IMR-90 (cell line): ENCODE results near the gene WDFY2. TPM values are rescaled to one million over a fixed set of nuclear protein-coding genes. Genes with fewer than 3 reads are reported as not detected.

Source experiments
- ATAC-seq: fragments of 200-7000 bp; cut with Tn5 transposase; 2 replicates; pipeline ENCODE4 v1.9.1; 2020; ENCODE audit warnings: low read depth, mild to moderate bottlenecking, moderate library complexity
- BruUV-seq: library from RNA; stranded (reverse); fragments of 400-500 nt; replicated peaks from 2 replicates; lab custom pipeline; 2021; lab: Mats Ljungman, UMichigan
- CTCF ChIA-PET: fragments of 300-600 bp; formaldehyde crosslinking; extraction: SDS; loops from one replicate; lab custom pipeline; 2021; ENCODE audit warnings: antibody characterized with exemption; lab: Yijun Ruan, JAX
- POLR2A ChIA-PET: fragments of 300-600 bp; sonication (Branson Sonifier 250); formaldehyde crosslinking; loops from one replicate; lab custom pipeline; 2022; ENCODE audit warnings: antibody characterized with exemption; ENCODE audit not compliant: unreplicated experiment; lab: Charles Lee
- DNase-seq: peaks from one replicate; pipeline ENCODE4 v3.0.0; 2013
- H2AFZ ChIP-seq: replicated peaks from 2 replicates; pipeline ENCODE3; 2013; ENCODE audit warnings: low read length, mild to moderate bottlenecking; ENCODE audit not compliant: poor library complexity
- H2AK5ac ChIP-seq: 2 replicates; pipeline ENCODE4 v1.6.1; 2013; ENCODE audit warnings: low read depth, low read length, inconsistent platforms
- H2AK9ac ChIP-seq: replicated peaks from 2 replicates; pipeline ENCODE3; 2013; ENCODE audit warnings: mild to moderate bottlenecking, low read depth, low read length, moderate library complexity; ENCODE audit not compliant: poor library complexity
- H2BK120ac ChIP-seq: 2 replicates; pipeline ENCODE4 v1.6.1; 2013; ENCODE audit warnings: low read depth, low read length, inconsistent platforms
- H2BK15ac ChIP-seq: 3 replicates; pipeline ENCODE4 v1.6.1; 2013; ENCODE audit warnings: low read depth, low read length, inconsistent platforms
- H2BK20ac ChIP-seq: 2 replicates; pipeline ENCODE4 v1.6.1; 2013; ENCODE audit warnings: low read depth, mild to moderate bottlenecking, inconsistent platforms, low read length, moderate library complexity
- H2BK5ac ChIP-seq: 2 replicates; pipeline ENCODE4 v1.6.1; 2013; ENCODE audit warnings: mild to moderate bottlenecking, low read depth, low read length, inconsistent platforms; ENCODE audit not compliant: poor library complexity, severe bottlenecking
- H3K14ac ChIP-seq: replicated peaks from 2 replicates; pipeline ENCODE4 v1.6.1; 2013; ENCODE audit warnings: low read depth, low read length, inconsistent platforms
- H3K18ac ChIP-seq: 2 replicates; pipeline ENCODE4 v1.6.1; 2013; ENCODE audit warnings: low read depth, low read length, control low read depth
- H3K23ac ChIP-seq: 2 replicates; pipeline ENCODE4 v1.6.1; 2013; ENCODE audit warnings: low read depth, low read length, inconsistent platforms
- H3K27ac ChIP-seq: 2 replicates; pipeline ENCODE4 v1.5.1; 2013; ENCODE audit warnings: mild to moderate bottlenecking, control low read depth, low read length; ENCODE audit not compliant: insufficient read depth
- H3K27me3 ChIP-seq: 2 replicates; pipeline ENCODE4 v1.6.1; 2013; ENCODE audit warnings: low read length; ENCODE audit not compliant: control insufficient read depth, insufficient read depth
- H3K36me3 ChIP-seq: 2 replicates; pipeline ENCODE4 v1.6.1; 2013; ENCODE audit warnings: low read length, mixed read lengths; ENCODE audit not compliant: control insufficient read depth, insufficient read depth
- H3K4ac ChIP-seq: 2 replicates; pipeline ENCODE4 v1.6.1; 2013; ENCODE audit warnings: low read depth, low read length, inconsistent platforms
- H3K4me1 ChIP-seq: 2 replicates; pipeline ENCODE4 v1.6.1; 2013; ENCODE audit warnings: low read length, mixed read lengths; ENCODE audit not compliant: control insufficient read depth, insufficient read depth
- H3K4me2 ChIP-seq: 2 replicates; pipeline ENCODE4 v1.6.1; 2013; ENCODE audit warnings: low read depth, mild to moderate bottlenecking, control low read depth, low read length, moderate library complexity
- H3K4me3 ChIP-seq: 2 replicates; pipeline ENCODE4 v1.5.1; 2013; ENCODE audit warnings: low read depth, mild to moderate bottlenecking, control low read depth, low read length, moderate library complexity; ENCODE audit not compliant: insufficient read depth
- H3K56ac ChIP-seq: 2 replicates; pipeline ENCODE4 v1.6.1; 2013; ENCODE audit warnings: low read length, inconsistent platforms; ENCODE audit not compliant: insufficient read depth; ENCODE audit errors: extremely low read depth
- H3K79me1 ChIP-seq, 2 experiments: 2 replicates each; pipeline ENCODE4 v1.6.1; 2013; ENCODE audit warnings: low read length in 2 of 2, inconsistent platforms in 1 of 2, low read depth in 1 of 2
- H3K9ac ChIP-seq: 2 replicates; pipeline ENCODE4 v1.6.1; 2013; ENCODE audit warnings: low read depth, low read length, control low read depth
- H3K9me1 ChIP-seq: 2 replicates; pipeline ENCODE4 v1.6.1; 2013; ENCODE audit warnings: low read length, inconsistent platforms; ENCODE audit not compliant: insufficient read depth
- H3K9me3 ChIP-seq: 2 replicates; pipeline ENCODE4 v1.6.1; 2013; ENCODE audit warnings: low read length; ENCODE audit not compliant: control insufficient read depth, insufficient read depth
- H4K20me1 ChIP-seq: 2 replicates; pipeline ENCODE4 v1.6.1; 2013; ENCODE audit warnings: low read length, inconsistent platforms; ENCODE audit not compliant: insufficient read depth
- H4K5ac ChIP-seq: 2 replicates; pipeline ENCODE4 v1.6.1; 2013; ENCODE audit warnings: mild to moderate bottlenecking, low read depth, low read length, control low read depth
- H4K8ac ChIP-seq, 2 experiments: 2 replicates each; pipeline ENCODE4 v1.6.1; 2013; ENCODE audit warnings: low read depth in 2 of 2, low read length in 2 of 2, control low read depth in 1 of 2, inconsistent platforms in 1 of 2
- H4K91ac ChIP-seq: 2 replicates; pipeline ENCODE4 v1.6.1; 2013; ENCODE audit warnings: low read depth, low read length, inconsistent platforms; ENCODE audit not compliant: insufficient read depth
- BHLHE40 ChIP-seq: fragments of 150-350 bp; IDR thresholded peaks from 2 replicates; pipeline ENCODE4 v1.6.1; 2016; ENCODE audit warnings: mild to moderate bottlenecking, low read depth, low read length
- CEBPB ChIP-seq: IDR thresholded peaks from 2 replicates; pipeline ENCODE4 v1.6.1; 2012; ENCODE audit warnings: low read depth, low read length, improper control_type of control experiment
- MAFK ChIP-seq: IDR thresholded peaks from 2 replicates; pipeline ENCODE4 v1.6.1; 2012; ENCODE audit warnings: low read depth, low read length, improper control_type of control experiment
- USF2 ChIP-seq: fragments of 150-350 bp; IDR thresholded peaks from 2 replicates; pipeline ENCODE4 v1.6.1; 2017; ENCODE audit warnings: mild to moderate bottlenecking, antibody characterized with exemption, low read length, low read depth
- WGBS, 2 experiments: methylation state at CpG; one replicate each; pipeline versions ENCODE4 v1.1.5 to v1.1.7; 2013; ENCODE audit warnings: missing lambda C conversion rate in 2 of 2; ENCODE audit not compliant: insufficient read length in 1 of 2; ENCODE audit errors: extremely low coverage in 2 of 2; 5-methylcytosine and 5-hydroxymethylcytosine counted together
- dilution Hi-C: fragments of 300-500 bp; cut with HindIII; formaldehyde crosslinking; loops from one replicate; pipeline ENCODE4 v1.14.3; 2018; ENCODE audit warnings: low sequenced_read_pairs; ENCODE audit not compliant: unreplicated experiment
- in situ Hi-C: fragments of 300-500 bp; cut with MboI; formaldehyde crosslinking; loops from 3 replicates; pipeline ENCODE4 v1.14.3; 2019; ENCODE audit warnings: low sequenced_read_pairs, inconsistent platforms, mixed read lengths
- intact Hi-C: fragments of 100-400 bp; cut with micrococcal nuclease; formaldehyde crosslinking; loops from 2 replicates; pipeline ENCODE4 v1.10.0; 2022
- polyA plus RNA-seq, 3 experiments: library from polyadenylated mRNA; depleted of rRNA; stranded (reverse); fragments of >200 nt; gene quantifications; 2 replicates each; pipeline ENCODE4 v1.2.3, GENCODE V29; 2012; ENCODE audit warnings: low replicate concordance in 1 of 3
- total RNA-seq: library from RNA; depleted of rRNA; stranded (reverse); fragments of >200 nt; gene quantifications from 2 replicates; pipeline ENCODE4 v1.2.3, GENCODE V29; 2012

Gene WDFY2
- total and polyA plus RNA-seq, 2 of the 4 experiments (the other 2 are of a cell fraction) = 4.3 to 5.4 TPM

DNA sequence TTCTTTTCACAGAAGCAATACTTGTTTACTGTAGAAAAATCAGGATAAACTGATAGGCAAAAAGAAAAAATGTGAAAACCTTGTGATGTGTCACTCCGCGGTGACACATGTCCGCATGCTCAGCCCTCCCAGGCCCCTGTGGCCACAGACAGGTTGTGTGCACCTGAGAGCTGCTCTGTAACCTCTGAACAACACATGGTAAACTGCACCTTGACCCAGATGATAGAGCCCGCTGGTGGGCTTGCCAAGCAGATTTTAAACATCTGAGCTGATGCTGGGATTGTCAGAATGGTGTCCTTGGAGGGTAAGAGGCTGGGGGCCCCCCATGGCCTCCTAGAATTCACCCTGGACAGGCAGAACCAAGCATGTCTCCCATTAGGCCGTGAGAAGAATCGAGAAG is 185.9 kb downstream of the WDFY2 start:
- ChIA-PET POLR2A (no interaction called here), CTCF (no interaction called here)
- Histone ChIP-seq H2AFZ (no peak overlapping the region), H3K56ac (no peak overlapping the region), H4K91ac (no peak overlapping the region), H2BK5ac (no peak overlapping the region), H3K4me3 (no peak overlapping the region), H3K9ac (no peak overlapping the region), H3K4me1 (peaks cover 3% of the 10 kb centered on the region), H3K14ac (no peak overlapping the region), H3K18ac (no peak overlapping the region), H4K20me1 (no peaks in the 10 kb centered on the region; the same call in 1 of the 2 replicates), H3K27me3 (peaks cover 6% of the 10 kb centered on the region; the same call in 1 of the 2 replicates), H3K23ac (no peak overlapping the region), H3K9me1 (peaks cover 10% of the 10 kb centered on the region), H3K36me3 (no peaks in the 10 kb centered on the region; the same call in 1 of the 2 replicates), H3K4me2 (no peak overlapping the region), H4K8ac (no peak overlapping the region), H2AK5ac (no peak overlapping the region), H2BK20ac (no peak overlapping the region), H2BK15ac (no peak overlapping the region), H3K79me1 (peaks cover 4 to 21% of the 10 kb centered on the region in 2 experiments; a peak in 2 of 4 replicates), H3K9me3 (no peaks in the 10 kb centered on the region), H3K27ac (no peak overlapping the region), H2AK9ac (no peak overlapping the region), H2BK120ac (no peak overlapping the region), H3K4ac (no peak overlapping the region), H4K5ac (no peak overlapping the region)
- BruUV-seq = no TSS peak
- 100% methylated on average over 2 of the region's 6 CpGs; no CpG with 5 or more reads in 1 of the 2 experiments for WGBS, 2 experiments
- no peak for ATAC-seq
- no peak for TF ChIP-seq BHLHE40
- no peak for TF ChIP-seq USF2
- no peak for TF ChIP-seq MAFK
- no peak for TF ChIP-seq CEBPB
- in situ Hi-C loops = no loop called here
- no peak for DNase-seq
- dilution Hi-C loops = no loop called here
- intact Hi-C loops = no loop called here
